Ectodermal cell (in vitro differentiated cells): ENCODE measurements around the gene HMGB2.

Experiments used
- H3K27ac ChIP-seq: 2 replicates; pipeline ENCODE4 v1.7.0; 2013; ENCODE audit warnings: mild to moderate bottlenecking, low read depth, low read length; ENCODE audit not compliant: insufficient read depth, poor library complexity, severe bottlenecking
- H3K27me3 ChIP-seq: 2 replicates; pipeline ENCODE4 v1.7.0; 2013; ENCODE audit warnings: mild to moderate bottlenecking, low read length; ENCODE audit not compliant: insufficient read depth, control insufficient read depth, poor library complexity, severe bottlenecking
- H3K36me3 ChIP-seq: one replicate; pipeline ENCODE4 v1.7.0; 2013; ENCODE audit warnings: low read length; ENCODE audit not compliant: control insufficient read depth, insufficient read depth
- H3K4me1 ChIP-seq: one replicate; pipeline ENCODE4 v1.7.0; 2013; ENCODE audit warnings: low read length; ENCODE audit not compliant: control insufficient read depth, insufficient read depth
- H3K4me3 ChIP-seq: 2 replicates; pipeline ENCODE4 v1.7.0; 2013; ENCODE audit warnings: low read depth, low read length, control low read depth; ENCODE audit not compliant: insufficient read depth
- H3K9me3 ChIP-seq: 2 replicates; pipeline ENCODE4 v1.7.0; 2013; ENCODE audit warnings: mild to moderate bottlenecking, low read length, moderate library complexity; ENCODE audit not compliant: control insufficient read depth
- WGBS, 2 experiments: methylation state at CpG; one replicate each; pipeline ENCODE4 v1.1.7; 2013; ENCODE audit warnings: missing lambda C conversion rate in 2 of 2; 5-methylcytosine and 5-hydroxymethylcytosine counted together

HMGB2 gene

GRCh38 chr4:173291899-173292298 lies 42.3 kb downstream of the HMGB2 start:
- WGBS, 2 experiments, result 97 to 98% methylated on average over 3 to 5 of the region's 5 CpGs

GRCh38 chr4:173289353-173289727 lies 44.8 kb downstream of the HMGB2 start:
- H3K4me3 ChIP-seq, result no peak overlapping the region

More at GRCh38 chr4:173291899-173292298, 42.3 kb downstream of the HMGB2 start:
- H3K4me3 ChIP-seq, result no peak overlapping the region
- H3K4me1 ChIP-seq, result no peaks in the 10 kb centered on the region
- no peak overlapping the region for H3K27ac ChIP-seq
- H3K36me3 ChIP-seq, result no peaks in the 10 kb centered on the region
- H3K27me3 ChIP-seq, result no peaks in the 10 kb centered on the region
- H3K9me3 ChIP-seq, result no peaks in the 10 kb centered on the region

GRCh38 chr4:173288698-173289352 lies 45.3 kb downstream of the HMGB2 start:
- no peaks in the 10 kb centered on the region for H3K9me3 ChIP-seq
- no peaks in the 10 kb centered on the region for H3K4me1 ChIP-seq
- no peak overlapping the region for H3K4me3 ChIP-seq
- no peak overlapping the region for H3K27ac ChIP-seq
- no peaks in the 10 kb centered on the region for H3K36me3 ChIP-seq
- WGBS, 2 experiments, result 95 to 98% methylated on average over 3 of the region's 3 CpGs
- no peaks in the 10 kb centered on the region for H3K27me3 ChIP-seq

More at GRCh38 chr4:173289353-173289727, 44.8 kb downstream of the HMGB2 start:
- no peaks in the 10 kb centered on the region for H3K27me3 ChIP-seq
- WGBS, 2 experiments, result 86 to 95% methylated on average over 4 of the region's 4 CpGs
- no peaks in the 10 kb centered on the region for H3K36me3 ChIP-seq
- H3K9me3 ChIP-seq, result no peaks in the 10 kb centered on the region
- no peaks in the 10 kb centered on the region for H3K4me1 ChIP-seq
- H3K27ac ChIP-seq, result no peak overlapping the region

GRCh38 chr4:173288296-173288695 lies 45.9 kb downstream of the HMGB2 start:
- Histone ChIP-seq H3K4me1 (no peaks in the 10 kb centered on the region), H3K27me3 (no peaks in the 10 kb centered on the region), H3K36me3 (no peaks in the 10 kb centered on the region), H3K27ac (no peak overlapping the region), H3K9me3 (no peaks in the 10 kb centered on the region), H3K4me3 (no peak overlapping the region)
- WGBS, 2 experiments, result 78 to 89% methylated on average over 3 to 4 of the region's 4 CpGs

GRCh38 chr4:173287486-173287885 lies 46.7 kb downstream of the HMGB2 start:
- Histone ChIP-seq H3K27me3 (no peaks in the 10 kb centered on the region), H3K36me3 (no peaks in the 10 kb centered on the region), H3K4me1 (no peaks in the 10 kb centered on the region), H3K9me3 (no peaks in the 10 kb centered on the region), H3K4me3 (no peak overlapping the region), H3K27ac (no peak overlapping the region)
- 65 to 67% methylated on average over 2 of the region's 2 CpGs for WGBS, 2 experiments

GRCh38 chr4:173284463-173284862 lies 49.7 kb downstream of the HMGB2 start:
- no peaks in the 10 kb centered on the region for H3K27me3 ChIP-seq
- no peak overlapping the region for H3K4me3 ChIP-seq
- H3K9me3 ChIP-seq, result no peaks in the 10 kb centered on the region
- no peaks in the 10 kb centered on the region for H3K4me1 ChIP-seq
- no peaks in the 10 kb centered on the region for H3K36me3 ChIP-seq
- no peak overlapping the region for H3K27ac ChIP-seq

- H3K4me1 ChIP-seq, result no peaks in the 10 kb centered on the region
- WGBS, 2 experiments, result 94 to 95% methylated on average over 3 of the region's 3 CpGs
- no peaks in the 10 kb centered on the region for H3K9me3 ChIP-seq
- no peak overlapping the region for H3K27ac ChIP-seq
- H3K27me3 ChIP-seq, result no peaks in the 10 kb centered on the region
- no peaks in the 10 kb centered on the region for H3K36me3 ChIP-seq
- H3K4me3 ChIP-seq, result no peak overlapping the region
Observed at GRCh38 chr4:173282626-173283025, 51.5 kb downstream of the HMGB2 start.

GRCh38 chr4:173282256-173282562 lies 51.9 kb downstream of the HMGB2 start:
- Histone ChIP-seq H3K27me3 (no peaks in the 10 kb centered on the region), H3K4me3 (no peak overlapping the region), H3K27ac (no peak overlapping the region), H3K9me3 (no peaks in the 10 kb centered on the region), H3K36me3 (no peaks in the 10 kb centered on the region), H3K4me1 (no peaks in the 10 kb centered on the region)
- 93 to 94% methylated on average over 4 of the region's 4 CpGs for WGBS, 2 experiments

- Histone ChIP-seq H3K36me3 (no peaks in the 10 kb centered on the region), H3K27ac (no peak overlapping the region), H3K9me3 (no peaks in the 10 kb centered on the region), H3K4me3 (no peak overlapping the region), H3K4me1 (no peaks in the 10 kb centered on the region), H3K27me3 (no peaks in the 10 kb centered on the region)
- WGBS, 2 experiments, result 94 to 95% methylated on average over 14 of the region's 14 CpGs
Observed at GRCh38 chr4:173281406-173282255, 52.5 kb downstream of the HMGB2 start.
